ENCODE results near the gene FAM13A. TPM values are rescaled to one million over a fixed set of nuclear protein-coding genes. Genes with fewer than 3 reads are reported as not detected.

The FAM13A gene
- total and polyA plus RNA-seq, 10 of the 15 experiments (the other 5 are each of a cell fraction or from before 2014, with no cell fraction given): 0.05 to 1.8 (median 0.27) TPM; not detected in 1

- TF ChIP-seq CUX1 (IDR thresholded peaks at IDR 0.05; ENCODE audit: insufficient replicate concordance, low read depth, low read length) (no peak), CBX3 (IDR thresholded peaks at IDR 0.05; ENCODE audit: borderline replicate concordance, low read depth) (no peak)
These were observed 351.8 kb downstream of the FAM13A start (continued) for GRCh38 chr4:88705223-88705622.

- BruUV-seq (replicated peaks): no TSS peak
- FAIRE-seq (no peak), DNase-seq (ENCODE audit: low read depth, low spot score) (no peak), ATAC-seq (no peak)
- Histone ChIP-seq H3K27me3 (replicated peaks in 1 of 2; ENCODE audit: control insufficient read depth in 2 of 2, insufficient read depth in 2 of 2, low read length in 1 of 2) (no peaks in the 10 kb centered on the region), H2AFZ (ENCODE audit: control insufficient read depth, low read depth, low read length) (no peak overlapping the region), H3K4me1 (ENCODE audit: control insufficient read depth, insufficient read depth, low read length) (no peaks in the 10 kb centered on the region), H3K9me3 (replicated peaks; ENCODE audit: control insufficient read depth, insufficient read depth, low read length) (no peaks in the 10 kb centered on the region), H3K36me3 (ENCODE audit: control insufficient read depth in 2 of 2, insufficient read depth in 2 of 2, low read length in 1 of 2) (no peaks in the 10 kb centered on the region), H3K9ac (ENCODE audit: control insufficient read depth, insufficient read depth, low read length) (no peak overlapping the region), H3K4me2 (ENCODE audit: control insufficient read depth, insufficient read depth) (no peak overlapping the region), H3K79me2 (ENCODE audit: control insufficient read depth, insufficient read depth, low read length) (no peaks in the 10 kb centered on the region), H3K4me3 (no peak overlapping the region), H3K27ac (ENCODE audit: control insufficient read depth, insufficient read depth) (no peak overlapping the region), H4K20me1 (ENCODE audit: control insufficient read depth, insufficient read depth) (no peaks in the 10 kb centered on the region)
- ChIA-PET CTCF (interaction anchor here (1.3 kb wide), 2 partner anchors 11 to 163 kb away, joined by 4 to 5 read pairs; no protein-coding TSS in a partner anchor), POLR2A (no interaction called here), RAD21 (ENCODE audit: unreplicated experiment) (no interaction called here), SMC1A (ENCODE audit: uncharacterized antibody, unreplicated experiment) (interaction anchor here (0.8 kb wide), 1 partner anchor 43 kb away, joined by 3 read pairs; no protein-coding TSS in a partner anchor)
- 64% methylated on average over 2 of the region's 2 CpGs for WGBS (ENCODE audit: insufficient coverage, insufficient replicate concordance, low lambda C conversion rate, missing lambda C conversion rate)
- in situ Hi-C loops (cut with MboI) (no loop called here), intact Hi-C loops (cut with micrococcal nuclease; ENCODE audit: unreplicated experiment) (no loop called here)
- TF ChIP-seq IRF4 (IDR thresholded peaks at IDR 0.05; ENCODE audit: low read depth, low read length) (no peak), JUNB (IDR thresholded peaks at IDR 0.05) (no peak), ATF7 (IDR thresholded peaks at IDR 0.05; ENCODE audit: low read depth) (no peak), CREB1 (IDR thresholded peaks at IDR 0.05; ENCODE audit: low read depth) (no peak), HDAC2 (IDR thresholded peaks at IDR 0.05) (no peak), CHD4 (IDR thresholded peaks at IDR 0.05) (no peak), ZBTB4 (CRISPR knock-in tag; IDR thresholded peaks at IDR 0.05) (no peak), SREBF2 (IDR thresholded peaks at IDR 0.05; ENCODE audit: low read length) (no peak), NBN (IDR thresholded peaks at IDR 0.05) (no peak), ATF2 (IDR thresholded peaks at IDR 0.05; ENCODE audit: low read length) (no peak), SKIL (IDR thresholded peaks at IDR 0.05; ENCODE audit: low read depth, poor library complexity, severe bottlenecking) (no peak)
These were observed 354.2 kb downstream of the FAM13A start for GRCh38 chr4:88702782-88703181.

All from GM12878 (cell line).